WI38 (cell line): ENCODE results near the gene EXOC3L1.
A peak's percentile ranks its signal among the peaks of the same experiment; 100 is the strongest.

ENCODE experiments used
- H3K4me3 ChIP-seq: 2 replicates; pipeline ENCODE4 v1.5.1; 2011; ENCODE audit warnings: low read depth, mild to moderate bottlenecking, control low read depth, low read length
- TF ChIP-seq, protein P1 (sequence below): IDR thresholded peaks from 2 replicates; pipeline ENCODE4 v1.5.1; 2012; ENCODE audit warnings: low read depth, mild to moderate bottlenecking, control low read depth, low read length

The EXOC3L1 gene

GRCh38 chr16:67190448-67191399 lies 788 bp upstream of the EXOC3L1 start:
- no peak overlapping the region for H3K4me3 ChIP-seq
- TF ChIP-seq, protein P1, sequence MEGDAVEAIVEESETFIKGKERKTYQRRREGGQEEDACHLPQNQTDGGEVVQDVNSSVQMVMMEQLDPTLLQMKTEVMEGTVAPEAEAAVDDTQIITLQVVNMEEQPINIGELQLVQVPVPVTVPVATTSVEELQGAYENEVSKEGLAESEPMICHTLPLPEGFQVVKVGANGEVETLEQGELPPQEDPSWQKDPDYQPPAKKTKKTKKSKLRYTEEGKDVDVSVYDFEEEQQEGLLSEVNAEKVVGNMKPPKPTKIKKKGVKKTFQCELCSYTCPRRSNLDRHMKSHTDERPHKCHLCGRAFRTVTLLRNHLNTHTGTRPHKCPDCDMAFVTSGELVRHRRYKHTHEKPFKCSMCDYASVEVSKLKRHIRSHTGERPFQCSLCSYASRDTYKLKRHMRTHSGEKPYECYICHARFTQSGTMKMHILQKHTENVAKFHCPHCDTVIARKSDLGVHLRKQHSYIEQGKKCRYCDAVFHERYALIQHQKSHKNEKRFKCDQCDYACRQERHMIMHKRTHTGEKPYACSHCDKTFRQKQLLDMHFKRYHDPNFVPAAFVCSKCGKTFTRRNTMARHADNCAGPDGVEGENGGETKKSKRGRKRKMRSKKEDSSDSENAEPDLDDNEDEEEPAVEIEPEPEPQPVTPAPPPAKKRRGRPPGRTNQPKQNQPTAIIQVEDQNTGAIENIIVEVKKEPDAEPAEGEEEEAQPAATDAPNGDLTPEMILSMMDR = no peak

GRCh38 chr16:67188798-67189197 lies 1.1 kb downstream of the EXOC3L1 start:
- TF ChIP-seq, protein P1 = no peak
- H3K4me3 ChIP-seq = no peak overlapping the region

DNA sequence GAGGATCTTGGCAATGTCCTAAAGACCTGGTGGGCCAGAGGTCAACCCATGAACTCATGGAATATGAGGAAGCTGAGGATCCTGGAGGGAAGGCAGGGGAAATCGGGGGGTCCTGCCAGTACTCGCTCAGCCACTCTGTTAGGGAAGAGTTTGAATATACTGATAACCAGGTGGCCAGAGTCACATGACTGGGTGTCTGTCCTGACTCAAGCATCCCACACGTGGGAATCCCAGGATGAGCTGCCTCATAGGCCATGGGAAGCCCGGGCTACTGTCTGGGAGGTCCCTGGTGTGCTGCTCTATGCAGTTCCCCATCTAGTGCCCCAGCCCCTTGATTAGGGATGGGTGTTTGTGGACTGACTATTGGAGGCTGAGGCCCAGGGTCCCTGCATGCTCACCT lies 1.6 kb downstream of the EXOC3L1 start:
- TF ChIP-seq, protein P1 = no peak
- no peak overlapping the region for H3K4me3 ChIP-seq

DNA sequence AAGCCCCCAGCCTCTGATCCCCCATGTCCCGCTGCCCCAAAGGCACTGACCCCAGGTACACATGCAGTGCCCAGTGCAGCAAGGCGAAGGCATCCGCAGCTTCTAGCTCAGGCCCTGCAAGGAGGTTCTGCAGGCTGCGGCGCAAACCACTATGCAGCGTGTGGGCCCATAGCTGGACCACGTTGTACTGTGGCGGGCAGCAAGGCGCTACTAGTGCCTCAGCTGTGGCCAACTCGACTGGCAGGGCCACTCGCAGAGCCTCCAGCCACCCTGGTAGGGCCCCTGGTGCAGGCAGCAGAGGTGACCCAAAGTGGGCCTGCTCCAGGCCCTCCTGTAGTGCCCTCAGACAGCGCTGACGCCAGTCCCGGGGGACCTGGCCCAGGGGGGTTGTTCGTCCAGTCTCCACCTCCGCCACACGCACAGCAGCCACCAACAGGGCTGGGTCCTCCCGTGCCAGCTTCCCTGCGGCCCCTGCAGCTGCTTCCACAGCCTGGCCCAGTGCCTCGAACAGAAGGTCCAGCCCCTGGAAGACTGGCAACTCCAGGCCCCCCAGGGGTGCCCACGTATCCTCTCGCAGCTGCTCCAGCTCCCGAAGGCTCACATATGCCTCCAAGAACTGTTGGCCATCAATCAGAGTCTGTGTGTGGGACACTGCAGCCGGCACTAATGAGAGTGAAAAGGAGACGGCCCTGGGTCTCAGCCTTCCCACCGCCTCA lies 2.6 kb downstream of the EXOC3L1 start:
- TF ChIP-seq, protein P1 = no peak

DNA sequence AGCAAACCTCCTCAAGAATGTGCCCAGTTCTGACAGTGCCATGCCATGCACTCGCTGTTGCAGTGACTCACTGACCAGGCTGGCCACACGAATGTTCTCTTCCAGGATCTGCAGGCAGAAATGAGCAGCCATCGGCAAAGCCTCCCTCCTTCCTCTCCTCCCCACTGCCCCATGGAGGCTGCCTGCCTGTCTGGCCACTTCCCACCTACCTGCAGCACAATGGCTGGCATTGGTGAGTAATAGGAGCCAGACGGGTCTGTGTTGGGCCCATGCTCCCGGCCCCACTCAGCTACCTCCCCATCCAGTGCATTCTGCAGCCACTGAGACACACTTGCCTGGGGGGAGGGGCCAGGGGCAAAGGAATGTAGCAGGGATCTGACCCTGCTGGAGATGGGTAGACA lies 3.4 kb downstream of the EXOC3L1 start:
- H3K4me3 ChIP-seq = no peak overlapping the region
- TF ChIP-seq, protein P1 = no peak

More for the DNA sequence above, 2.6 kb downstream of the EXOC3L1 start:
- H3K4me3 ChIP-seq = no peak overlapping the region

- TF ChIP-seq, protein P1 = no peak
Measured at GRCh38 chr16:67185651-67186134, 4.2 kb downstream of the EXOC3L1 start.

More at GRCh38 chr16:67185651-67186134, 4.2 kb downstream of the EXOC3L1 start:
- peak overlapping the region; percentile 16; the same call in 1 of the 2 replicates for H3K4me3 ChIP-seq
